Measurements from ENCODE around the gene CHST10. TPM values are rescaled to one million over a fixed set of nuclear protein-coding genes. Genes with fewer than 3 reads are reported as not detected.
"Not testable (repeated sequence)": the region's sequence is repeated elsewhere in the genome, so short reads cannot be mapped to it uniquely, and the experiment has no call there.

CHST10 gene
- 8.7 and 13.4 TPM in 2 replicates for total RNA-seq (2012; rRNA removed)

- peak within 1 kb of the TSS; percentile 91 for H3K4me3 ChIP-seq (ENCODE audit: low read length)
- peak within 1 kb of the TSS; percentile 84 for H3K4me2 ChIP-seq (ENCODE audit: low read length)
- H3K27me3 ChIP-seq (ENCODE audit: control insufficient read depth, insufficient read depth, low read length), result no peaks in the 10 kb centered on the region
- H3K9me3 ChIP-seq (replicated peaks; ENCODE audit: low read length), result no peaks in the 10 kb centered on the region
- H3K4me1 ChIP-seq (ENCODE audit: control insufficient read depth, insufficient read depth, low read length), result peaks cover 9% of the 10 kb centered on the region
- H3K36me3 ChIP-seq (ENCODE audit: insufficient read depth, low read length), result peaks cover 8% of the 10 kb centered on the region
- peak within 1 kb of the TSS; percentile 88 for H3K9ac ChIP-seq (ENCODE audit: low read depth, low read length)
Observed at GRCh38 chr2:100416935-100417710, at the start of gene CHST10. CHST10 (minus strand) TSS chr2:100417668; CDS start chr2:100406675, 10,993 bp downstream.

- Histone ChIP-seq H3K36me3 (ENCODE audit: insufficient read depth, low read length) (no peaks in the 10 kb centered on the region), H3K27me3 (ENCODE audit: control insufficient read depth, insufficient read depth, low read length) (no peaks in the 10 kb centered on the region), H3K9me3 (replicated peaks; ENCODE audit: low read length) (no peaks in the 10 kb centered on the region), H3K9ac (ENCODE audit: low read depth, low read length) (no peak overlapping the region), H3K4me3 (ENCODE audit: low read length) (no peak overlapping the region), H3K4me1 (ENCODE audit: control insufficient read depth, insufficient read depth, low read length) (no peaks in the 10 kb centered on the region), H3K4me2 (ENCODE audit: low read length) (no peak overlapping the region)
Observed at GRCh38 chr2:100460904-100461530, 43.5 kb upstream of the CHST10 start.

- not testable (repeated sequence) for H3K9me3 ChIP-seq (replicated peaks; ENCODE audit: low read length); H3K4me2 ChIP-seq (ENCODE audit: low read length); H3K4me3 ChIP-seq (ENCODE audit: low read length); H3K36me3 ChIP-seq (ENCODE audit: insufficient read depth, low read length); H3K4me1 ChIP-seq (ENCODE audit: control insufficient read depth, insufficient read depth, low read length); H3K9ac ChIP-seq (ENCODE audit: low read depth, low read length); H3K27me3 ChIP-seq (ENCODE audit: control insufficient read depth, insufficient read depth, low read length)
Observed at GRCh38 chr2:100456357-100456756, 38.9 kb upstream of the CHST10 start.

GRCh38 chr2:100453853-100454252 is 36.4 kb upstream of the CHST10 start:
- H3K27me3 ChIP-seq (ENCODE audit: control insufficient read depth, insufficient read depth, low read length), result peaks cover 4% of the 10 kb centered on the region
- H3K36me3 ChIP-seq (ENCODE audit: insufficient read depth, low read length), result no peaks in the 10 kb centered on the region
- no peak overlapping the region for H3K4me2 ChIP-seq (ENCODE audit: low read length)
- no peak overlapping the region for H3K9ac ChIP-seq (ENCODE audit: low read depth, low read length)
- no peak overlapping the region for H3K4me3 ChIP-seq (ENCODE audit: low read length)
- H3K9me3 ChIP-seq (replicated peaks; ENCODE audit: low read length), result no peaks in the 10 kb centered on the region
- no peaks in the 10 kb centered on the region for H3K4me1 ChIP-seq (ENCODE audit: control insufficient read depth, insufficient read depth, low read length)

- no peaks in the 10 kb centered on the region for H3K4me1 ChIP-seq (ENCODE audit: control insufficient read depth, insufficient read depth, low read length)
- no peak overlapping the region for H3K4me3 ChIP-seq (ENCODE audit: low read length)
- H3K9ac ChIP-seq (ENCODE audit: low read depth, low read length), result no peak overlapping the region
- peaks cover 4% of the 10 kb centered on the region for H3K27me3 ChIP-seq (ENCODE audit: control insufficient read depth, insufficient read depth, low read length)
- no peak overlapping the region for H3K4me2 ChIP-seq (ENCODE audit: low read length)
- no peaks in the 10 kb centered on the region for H3K9me3 ChIP-seq (replicated peaks; ENCODE audit: low read length)
- H3K36me3 ChIP-seq (ENCODE audit: insufficient read depth, low read length), result no peaks in the 10 kb centered on the region
Observed at GRCh38 chr2:100451734-100452133, 34.3 kb upstream of the CHST10 start.

- Histone ChIP-seq H3K4me2 (ENCODE audit: low read length) (no peak overlapping the region), H3K36me3 (ENCODE audit: insufficient read depth, low read length) (no peaks in the 10 kb centered on the region), H3K4me3 (ENCODE audit: low read length) (no peak overlapping the region), H3K9ac (ENCODE audit: low read depth, low read length) (no peak overlapping the region), H3K9me3 (replicated peaks; ENCODE audit: low read length) (no peaks in the 10 kb centered on the region), H3K27me3 (ENCODE audit: control insufficient read depth, insufficient read depth, low read length) (peaks cover 4% of the 10 kb centered on the region), H3K4me1 (ENCODE audit: control insufficient read depth, insufficient read depth, low read length) (no peaks in the 10 kb centered on the region)
Observed at GRCh38 chr2:100451092-100451491, 33.6 kb upstream of the CHST10 start.

GRCh38 chr2:100446696-100447095 is 29.2 kb upstream of the CHST10 start:
- H3K36me3 ChIP-seq (ENCODE audit: insufficient read depth, low read length), result no peaks in the 10 kb centered on the region
- H3K4me2 ChIP-seq (ENCODE audit: low read length), result no peak overlapping the region
- no peaks in the 10 kb centered on the region for H3K9me3 ChIP-seq (replicated peaks; ENCODE audit: low read length)
- no peaks in the 10 kb centered on the region for H3K4me1 ChIP-seq (ENCODE audit: control insufficient read depth, insufficient read depth, low read length)
- peaks cover 4% of the 10 kb centered on the region for H3K27me3 ChIP-seq (ENCODE audit: control insufficient read depth, insufficient read depth, low read length)
- H3K9ac ChIP-seq (ENCODE audit: low read depth, low read length), result no peak overlapping the region
- no peak overlapping the region for H3K4me3 ChIP-seq (ENCODE audit: low read length)

- no peaks in the 10 kb centered on the region for H3K9me3 ChIP-seq (replicated peaks; ENCODE audit: low read length)
- no peaks in the 10 kb centered on the region for H3K4me1 ChIP-seq (ENCODE audit: control insufficient read depth, insufficient read depth, low read length)
- no peaks in the 10 kb centered on the region for H3K36me3 ChIP-seq (ENCODE audit: insufficient read depth, low read length)
- H3K4me2 ChIP-seq (ENCODE audit: low read length), result no peak overlapping the region
- H3K27me3 ChIP-seq (ENCODE audit: control insufficient read depth, insufficient read depth, low read length), result peaks cover 12% of the 10 kb centered on the region
- H3K4me3 ChIP-seq (ENCODE audit: low read length), result no peak overlapping the region
- no peak overlapping the region for H3K9ac ChIP-seq (ENCODE audit: low read depth, low read length)
Observed at GRCh38 chr2:100437751-100438150, 20.3 kb upstream of the CHST10 start.

- Histone ChIP-seq H3K4me2 (ENCODE audit: low read length) (no peak overlapping the region), H3K9ac (ENCODE audit: low read depth, low read length) (no peak overlapping the region), H3K9me3 (replicated peaks; ENCODE audit: low read length) (no peaks in the 10 kb centered on the region), H3K36me3 (ENCODE audit: insufficient read depth, low read length) (no peaks in the 10 kb centered on the region), H3K4me3 (ENCODE audit: low read length) (no peak overlapping the region), H3K4me1 (ENCODE audit: control insufficient read depth, insufficient read depth, low read length) (no peaks in the 10 kb centered on the region), H3K27me3 (ENCODE audit: control insufficient read depth, insufficient read depth, low read length) (peaks cover 26% of the 10 kb centered on the region)
Observed at GRCh38 chr2:100429726-100430125, 12.3 kb upstream of the CHST10 start.

GRCh38 chr2:100427627-100428258 is 10.3 kb upstream of the CHST10 start:
- Histone ChIP-seq H3K27me3 (ENCODE audit: control insufficient read depth, insufficient read depth, low read length) (peaks cover 25% of the 10 kb centered on the region), H3K4me1 (ENCODE audit: control insufficient read depth, insufficient read depth, low read length) (no peaks in the 10 kb centered on the region), H3K36me3 (ENCODE audit: insufficient read depth, low read length) (no peaks in the 10 kb centered on the region), H3K9ac (ENCODE audit: low read depth, low read length) (no peak overlapping the region), H3K4me2 (ENCODE audit: low read length) (no peak overlapping the region), H3K9me3 (replicated peaks; ENCODE audit: low read length) (no peaks in the 10 kb centered on the region), H3K4me3 (ENCODE audit: low read length) (no peak overlapping the region)

- Histone ChIP-seq H3K4me1 (ENCODE audit: control insufficient read depth, insufficient read depth, low read length) (no peaks in the 10 kb centered on the region), H3K9ac (ENCODE audit: low read depth, low read length) (no peak overlapping the region), H3K4me2 (ENCODE audit: low read length) (no peak overlapping the region), H3K27me3 (ENCODE audit: control insufficient read depth, insufficient read depth, low read length) (peaks cover 25% of the 10 kb centered on the region), H3K36me3 (ENCODE audit: insufficient read depth, low read length) (no peaks in the 10 kb centered on the region), H3K9me3 (replicated peaks; ENCODE audit: low read length) (no peaks in the 10 kb centered on the region), H3K4me3 (ENCODE audit: low read length) (no peak overlapping the region)
Observed at GRCh38 chr2:100427111-100427510, 9.6 kb upstream of the CHST10 start.

All from skeletal muscle satellite cell (primary cell).